HepG2 (cell line): ENCODE measurements around the gene SEC23IP. TPM values are rescaled to one million over a fixed set of nuclear protein-coding genes. Genes with fewer than 3 reads are reported as not detected.
A peak's percentile ranks its signal among the peaks of the same experiment; 100 is the strongest.

ENCODE experiments used
- ARNT2 ChIP-seq: sonication (generic); formaldehyde crosslinking; IDR thresholded peaks from 2 replicates; pipeline ENCODE4 v1.8.0; 2022; ENCODE audit warnings: mild to moderate bottlenecking, low read depth, missing genetic modification reagents, moderate library complexity
- CBFB ChIP-seq: sonication (generic); formaldehyde crosslinking; IDR thresholded peaks from 2 replicates; pipeline ENCODE4 v1.4.0; 2020; ENCODE audit warnings: missing genetic modification reagents
- EHMT2 ChIP-seq: fragments of 200-600 bp; sonication (generic); IDR thresholded peaks from 2 replicates; pipeline ENCODE4 v1.7.0; 2017; ENCODE audit warnings: antibody characterized with exemption, low read depth, low read length, borderline replicate concordance
- ETV5 ChIP-seq: IDR thresholded peaks from 2 replicates; pipeline ENCODE4 v1.6.1; 2018; ENCODE audit warnings: missing biosample characterization, missing genetic modification reagents, inconsistent platforms, borderline replicate concordance
- HIVEP1 ChIP-seq: sonication (generic); formaldehyde crosslinking; IDR thresholded peaks from 2 replicates; pipeline ENCODE4 v1.4.0; 2020; ENCODE audit warnings: mild to moderate bottlenecking, missing genetic modification reagents
- NR2C2 ChIP-seq: sonication (generic); formaldehyde crosslinking; IDR thresholded peaks from 2 replicates; pipeline ENCODE4 v1.4.0; 2020; ENCODE audit warnings: missing genetic modification reagents, mild to moderate bottlenecking, moderate library complexity, borderline replicate concordance
- POGK ChIP-seq: sonication (generic); formaldehyde crosslinking; conservative IDR thresholded peaks from 2 replicates; pipeline ENCODE4 v1.8.0; 2022; ENCODE audit warnings: mild to moderate bottlenecking, moderate library complexity, missing genetic modification reagents
- SKIL ChIP-seq: sonication (generic); formaldehyde crosslinking; IDR thresholded peaks from 2 replicates; pipeline ENCODE4 v1.8.0; 2022; ENCODE audit warnings: missing genetic modification reagents, mild to moderate bottlenecking, moderate library complexity, borderline replicate concordance
- TBX2 ChIP-seq: sonication (generic); formaldehyde crosslinking; IDR thresholded peaks from 2 replicates; pipeline ENCODE4 v1.5.0; 2020; ENCODE audit warnings: missing genetic modification reagents, mild to moderate bottlenecking, borderline replicate concordance
- TCF7L2 ChIP-seq: IDR thresholded peaks from 2 replicates; pipeline ENCODE4 v1.6.1; 2011; ENCODE audit warnings: mild to moderate bottlenecking, low read depth, low read length, moderate library complexity
- ZBTB44 ChIP-seq: sonication (generic); formaldehyde crosslinking; IDR thresholded peaks from 2 replicates; pipeline ENCODE4 v1.4.0; 2020; ENCODE audit warnings: missing genetic modification reagents
- ZFP37 ChIP-seq: sonication (generic); formaldehyde crosslinking; IDR thresholded peaks from 2 replicates; pipeline ENCODE4 v1.4.0; 2020; ENCODE audit warnings: missing genetic modification reagents, borderline replicate concordance
- ZHX1 ChIP-seq: sonication (generic); formaldehyde crosslinking; IDR thresholded peaks from 2 replicates; pipeline ENCODE4 v1.8.1; 2022; ENCODE audit warnings: low read depth, mild to moderate bottlenecking, missing genetic modification reagents
- polyA plus RNA-seq, 8 experiments: library from polyadenylated mRNA; depleted of rRNA in 3 of 8; stranded (reverse) in 7 of 8; unstranded in 1 of 8; fragments of >200 nt; fragmentation: Illumina TruSeq in 4 of 8; extraction: Trizol in 4 of 8; gene quantifications; 2 replicates each; pipeline versions ENCODE4 v1.2.1 to v1.2.3, GENCODE V29; 2011 to 2016; ENCODE audit warnings: low read depth in 4 of 8, missing spikeins in 1 of 8, mixed read lengths in 1 of 8; ENCODE audit not compliant: insufficient read depth in 1 of 8
- total RNA-seq, 5 experiments: library from RNA; depleted of rRNA; stranded (reverse); fragments of >200 nt; fragmentation: Illumina TruSeq; extraction: Trizol; gene quantifications; 2 replicates each; pipeline ENCODE4 v1.2.3, GENCODE V29; 2016; ENCODE audit warnings: low read depth in 1 of 5
- TF ChIP-seq, protein P1 (sequence below): conservative IDR thresholded peaks from 2 replicates; pipeline ENCODE4 v1.6.1; 2018; ENCODE audit warnings: missing genetic modification reagents
- TF ChIP-seq, protein P2 (sequence below): IDR thresholded peaks from 2 replicates; pipeline ENCODE4 v1.6.1; 2016; ENCODE audit warnings: low read depth

Gene SEC23IP
- total and polyA plus RNA-seq, 2 of the 13 experiments (the other 11 are each of a cell fraction or from before 2014, with no cell fraction given) = 32.3 to 57.7 TPM

DNA sequence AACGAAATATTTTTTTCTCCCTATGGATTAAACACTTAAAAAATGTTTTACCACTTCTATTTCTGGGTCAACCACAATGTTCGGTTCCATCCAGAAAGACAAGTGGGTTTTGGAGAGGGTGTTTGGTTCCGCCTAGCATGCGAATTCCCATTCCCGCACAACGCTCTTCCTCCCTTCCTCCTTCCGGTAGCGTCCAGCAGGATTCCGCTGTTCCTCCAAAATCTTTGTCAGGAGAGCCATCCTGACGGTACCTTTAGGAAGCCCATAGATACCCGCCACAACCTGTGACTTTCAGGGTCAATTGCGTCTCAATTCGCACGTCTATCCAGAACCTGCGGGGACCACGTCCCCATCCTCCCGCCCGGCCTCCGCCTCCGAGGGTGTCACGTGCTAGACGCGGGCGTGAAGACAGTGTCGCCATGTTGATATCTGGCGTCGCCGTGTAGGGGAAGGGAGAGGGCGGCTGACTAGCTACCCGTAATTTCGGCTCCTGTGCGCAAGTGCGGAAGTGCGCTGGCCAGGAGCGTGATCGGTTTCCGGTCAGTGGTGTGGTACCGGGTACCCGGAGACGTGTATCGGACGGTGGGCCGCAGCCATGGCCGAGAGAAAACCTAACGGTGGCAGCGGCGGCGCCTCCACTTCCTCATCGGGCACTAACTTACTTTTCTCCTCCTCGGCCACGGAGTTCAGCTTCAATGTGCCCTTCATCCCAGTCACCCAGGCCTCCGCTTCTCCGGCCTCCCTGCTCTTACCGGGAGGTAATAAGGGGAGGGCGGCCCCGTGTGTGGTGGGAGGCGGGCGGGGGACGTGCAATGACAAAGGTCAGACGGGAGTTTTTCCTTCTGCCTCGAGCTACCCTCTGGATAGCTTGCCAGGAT is at the start of gene SEC23IP (continued):
- TF ChIP-seq ZHX1 (CRISPR knock-in tag) = peak; percentile 99
- TF ChIP-seq, protein P1, sequence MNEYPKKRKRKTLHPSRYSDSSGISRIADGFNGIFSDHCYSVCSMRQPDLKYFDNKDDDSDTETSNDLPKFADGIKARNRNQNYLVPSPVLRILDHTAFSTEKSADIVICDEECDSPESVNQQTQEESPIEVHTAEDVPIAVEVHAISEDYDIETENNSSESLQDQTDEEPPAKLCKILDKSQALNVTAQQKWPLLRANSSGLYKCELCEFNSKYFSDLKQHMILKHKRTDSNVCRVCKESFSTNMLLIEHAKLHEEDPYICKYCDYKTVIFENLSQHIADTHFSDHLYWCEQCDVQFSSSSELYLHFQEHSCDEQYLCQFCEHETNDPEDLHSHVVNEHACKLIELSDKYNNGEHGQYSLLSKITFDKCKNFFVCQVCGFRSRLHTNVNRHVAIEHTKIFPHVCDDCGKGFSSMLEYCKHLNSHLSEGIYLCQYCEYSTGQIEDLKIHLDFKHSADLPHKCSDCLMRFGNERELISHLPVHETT (CRISPR knock-in tag) = peak; percentile 90
- no peak for TF ChIP-seq TCF7L2
- TF ChIP-seq CBFB = peak; percentile 88
- TF ChIP-seq HIVEP1 (CRISPR knock-in tag) = peak; percentile 83
- peak; percentile 29; the same call in 1 of the 2 replicates for TF ChIP-seq ARNT2 (CRISPR knock-in tag)
- peak; percentile 50; the same call in 1 of the 2 replicates for TF ChIP-seq SKIL (CRISPR knock-in tag)
- peak; percentile 88 for TF ChIP-seq TBX2 (CRISPR knock-in tag)
- peak; percentile 70; the same call in 1 of the 2 replicates for TF ChIP-seq ZFP37 (CRISPR knock-in tag)
- peak; percentile 81 for TF ChIP-seq EHMT2
- TF ChIP-seq, protein P2, sequence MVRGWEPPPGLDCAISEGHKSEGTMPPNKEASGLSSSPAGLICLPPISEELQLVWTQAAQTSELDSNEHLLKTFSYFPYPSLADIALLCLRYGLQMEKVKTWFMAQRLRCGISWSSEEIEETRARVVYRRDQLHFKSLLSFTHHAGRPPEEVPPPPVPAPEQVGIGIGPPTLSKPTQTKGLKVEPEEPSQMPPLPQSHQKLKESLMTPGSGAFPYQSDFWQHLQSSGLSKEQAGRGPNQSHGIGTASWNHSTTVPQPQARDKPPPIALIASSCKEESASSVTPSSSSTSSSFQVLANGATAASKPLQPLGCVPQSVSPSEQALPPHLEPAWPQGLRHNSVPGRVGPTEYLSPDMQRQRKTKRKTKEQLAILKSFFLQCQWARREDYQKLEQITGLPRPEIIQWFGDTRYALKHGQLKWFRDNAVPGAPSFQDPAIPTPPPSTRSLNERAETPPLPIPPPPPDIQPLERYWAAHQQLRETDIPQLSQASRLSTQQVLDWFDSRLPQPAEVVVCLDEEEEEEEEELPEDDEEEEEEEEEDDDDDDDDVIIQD (CRISPR knock-in tag) = peak; percentile 77; the same call in 1 of the 2 replicates
- peak; percentile 69 for TF ChIP-seq ETV5
- peak; percentile 87 for TF ChIP-seq NR2C2 (CRISPR knock-in tag)
- peak; percentile 65; the same call in 1 of the 2 replicates for TF ChIP-seq POGK (CRISPR knock-in tag)
- TF ChIP-seq ZBTB44 (CRISPR knock-in tag) = peak; percentile 8; the same call in 1 of the 2 replicates
